ENCODE data around the gene CDC14B. TPM values are rescaled to one million over a fixed set of nuclear protein-coding genes. Genes with fewer than 3 reads are reported as not detected.

The CDC14B gene
- total RNA-seq, 1 experiment from 2014 or later, result 5.2 TPM

GRCh38 chr9:96654450-96655197 is 35.0 kb upstream of the CDC14B start:
- ChIA-PET CTCF (interaction anchor here (0.6 to 0.9 kb wide), 2 partner anchors 12 kb away, joined by 3 read pairs; no protein-coding TSS in a partner anchor), POLR2A (ENCODE audit: low non-redundant PET) (no interaction called here)
- Histone ChIP-seq H3K27ac (ENCODE audit: low read depth, low read length, poor library complexity, severe bottlenecking) (no peak overlapping the region), H3K27me3 (replicated peaks; ENCODE audit: insufficient read depth, low read depth, low read length, poor library complexity) (no peaks in the 10 kb centered on the region), H3K4me1 (ENCODE audit: insufficient read depth, low read length, poor library complexity, severe bottlenecking) (no peaks in the 10 kb centered on the region), H3K9me3 (ENCODE audit: low read depth, low read length, poor library complexity, severe bottlenecking) (no peaks in the 10 kb centered on the region), H3K36me3 (ENCODE audit: insufficient read depth, low read length, poor library complexity, severe bottlenecking) (no peaks in the 10 kb centered on the region), H3K4me3 (ENCODE audit: low read depth, low read length, poor library complexity, severe bottlenecking) (peak overlapping the region; percentile 56)
- TF ChIP-seq, protein P1, sequence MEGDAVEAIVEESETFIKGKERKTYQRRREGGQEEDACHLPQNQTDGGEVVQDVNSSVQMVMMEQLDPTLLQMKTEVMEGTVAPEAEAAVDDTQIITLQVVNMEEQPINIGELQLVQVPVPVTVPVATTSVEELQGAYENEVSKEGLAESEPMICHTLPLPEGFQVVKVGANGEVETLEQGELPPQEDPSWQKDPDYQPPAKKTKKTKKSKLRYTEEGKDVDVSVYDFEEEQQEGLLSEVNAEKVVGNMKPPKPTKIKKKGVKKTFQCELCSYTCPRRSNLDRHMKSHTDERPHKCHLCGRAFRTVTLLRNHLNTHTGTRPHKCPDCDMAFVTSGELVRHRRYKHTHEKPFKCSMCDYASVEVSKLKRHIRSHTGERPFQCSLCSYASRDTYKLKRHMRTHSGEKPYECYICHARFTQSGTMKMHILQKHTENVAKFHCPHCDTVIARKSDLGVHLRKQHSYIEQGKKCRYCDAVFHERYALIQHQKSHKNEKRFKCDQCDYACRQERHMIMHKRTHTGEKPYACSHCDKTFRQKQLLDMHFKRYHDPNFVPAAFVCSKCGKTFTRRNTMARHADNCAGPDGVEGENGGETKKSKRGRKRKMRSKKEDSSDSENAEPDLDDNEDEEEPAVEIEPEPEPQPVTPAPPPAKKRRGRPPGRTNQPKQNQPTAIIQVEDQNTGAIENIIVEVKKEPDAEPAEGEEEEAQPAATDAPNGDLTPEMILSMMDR (conservative IDR thresholded peaks at IDR 0.05; ENCODE audit: low read depth, low read length), result no peak
- TF ChIP-seq EZH2 (IDR thresholded peaks at IDR 0.05; ENCODE audit: borderline replicate concordance, low read depth, low read length, poor library complexity, severe bottlenecking), result no peak
- intact Hi-C loops (cut with micrococcal nuclease; ENCODE audit: unreplicated experiment), result loop anchor here (5.0 kb wide), 1 partner anchor 202 kb away; the partner anchor contains the start of gene HABP4
- DNase-seq (ENCODE audit: low spot score), result peak; percentile 81
- no TSS peak for BruUV-seq (replicated peaks)

GRCh38 chr9:96651626-96652025 is 32.0 kb upstream of the CDC14B start:
- Histone ChIP-seq H3K27ac (ENCODE audit: low read depth, low read length, poor library complexity, severe bottlenecking) (no peak overlapping the region), H3K36me3 (ENCODE audit: insufficient read depth, low read length, poor library complexity, severe bottlenecking) (no peaks in the 10 kb centered on the region), H3K27me3 (replicated peaks; ENCODE audit: insufficient read depth, low read depth, low read length, poor library complexity) (no peaks in the 10 kb centered on the region), H3K4me3 (ENCODE audit: low read depth, low read length, poor library complexity, severe bottlenecking) (no peak overlapping the region), H3K4me1 (ENCODE audit: insufficient read depth, low read length, poor library complexity, severe bottlenecking) (peaks cover 1% of the 10 kb centered on the region), H3K9me3 (ENCODE audit: low read depth, low read length, poor library complexity, severe bottlenecking) (no peaks in the 10 kb centered on the region)
- BruUV-seq (replicated peaks), result no TSS peak
- TF ChIP-seq, protein P1 (conservative IDR thresholded peaks at IDR 0.05; ENCODE audit: low read depth, low read length), result peak; percentile 67
- TF ChIP-seq EZH2 (IDR thresholded peaks at IDR 0.05; ENCODE audit: borderline replicate concordance, low read depth, low read length, poor library complexity, severe bottlenecking), result no peak
- CTCF ChIA-PET, result no interaction called here
- POLR2A ChIA-PET (ENCODE audit: low non-redundant PET), result no interaction called here
- intact Hi-C loops (cut with micrococcal nuclease; ENCODE audit: unreplicated experiment), result loop anchor here (1.0 to 5.0 kb wide), 2 partner anchors 199 to 324 kb away; partner anchors contain the start of gene HABP4
- peak; percentile 41 for DNase-seq (ENCODE audit: low spot score)

DNA sequence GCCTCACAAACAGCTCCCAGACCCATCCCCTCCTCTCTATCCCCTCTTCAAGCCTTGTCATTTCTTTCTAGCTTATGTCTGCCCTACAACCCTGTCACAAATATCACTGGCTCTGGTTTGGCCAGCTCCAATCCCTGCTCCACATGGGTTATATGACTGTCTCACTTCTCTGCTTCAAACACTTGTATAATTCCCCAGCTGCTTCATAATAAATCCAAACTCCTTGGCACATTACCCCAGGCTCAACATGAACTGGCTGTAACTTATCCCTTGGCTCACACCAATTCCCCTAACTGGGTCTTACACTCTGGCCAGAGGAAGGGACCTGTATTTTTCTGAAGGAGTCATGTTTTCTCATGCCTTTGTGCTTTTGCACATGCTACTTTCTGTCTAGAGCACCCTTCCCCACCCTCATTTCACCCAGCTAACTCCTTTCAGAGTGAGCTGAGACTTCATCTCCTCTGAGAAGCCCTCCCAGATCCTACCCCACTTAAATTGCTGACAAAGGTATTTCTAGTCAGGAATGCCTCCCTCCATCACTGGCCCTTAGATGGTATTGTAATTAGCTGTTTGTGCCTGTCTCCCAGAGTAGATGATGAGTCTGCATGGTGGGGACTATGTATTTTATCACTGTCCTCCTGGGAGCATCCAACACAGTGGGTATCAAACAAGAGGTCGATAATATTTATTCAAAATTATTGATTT is 30.1 kb upstream of the CDC14B start:
- intact Hi-C loops (cut with micrococcal nuclease; ENCODE audit: unreplicated experiment), result loop anchor here (5.0 kb wide), 1 partner anchor 197 kb away; the partner anchor contains the start of gene HABP4
- Histone ChIP-seq H3K36me3 (ENCODE audit: insufficient read depth, low read length, poor library complexity, severe bottlenecking) (no peaks in the 10 kb centered on the region), H3K4me1 (ENCODE audit: insufficient read depth, low read length, poor library complexity, severe bottlenecking) (peaks cover 11% of the 10 kb centered on the region), H3K4me3 (ENCODE audit: low read depth, low read length, poor library complexity, severe bottlenecking) (no peak overlapping the region), H3K27me3 (replicated peaks; ENCODE audit: insufficient read depth, low read depth, low read length, poor library complexity) (no peaks in the 10 kb centered on the region), H3K9me3 (ENCODE audit: low read depth, low read length, poor library complexity, severe bottlenecking) (no peaks in the 10 kb centered on the region), H3K27ac (ENCODE audit: low read depth, low read length, poor library complexity, severe bottlenecking) (no peak overlapping the region)
- ChIA-PET CTCF (no interaction called here), POLR2A (ENCODE audit: low non-redundant PET) (no interaction called here)
- TF ChIP-seq, protein P1 (conservative IDR thresholded peaks at IDR 0.05; ENCODE audit: low read depth, low read length), result no peak
- no peak for TF ChIP-seq EZH2 (IDR thresholded peaks at IDR 0.05; ENCODE audit: borderline replicate concordance, low read depth, low read length, poor library complexity, severe bottlenecking)
- BruUV-seq (replicated peaks), result no TSS peak
- no peak for DNase-seq (ENCODE audit: low spot score)

All from A673 (cell line).